ENCODE results near the gene TEPSIN. TPM values are rescaled to one million over a fixed set of nuclear protein-coding genes. Genes with fewer than 3 reads are reported as not detected.

TEPSIN gene, protein sequence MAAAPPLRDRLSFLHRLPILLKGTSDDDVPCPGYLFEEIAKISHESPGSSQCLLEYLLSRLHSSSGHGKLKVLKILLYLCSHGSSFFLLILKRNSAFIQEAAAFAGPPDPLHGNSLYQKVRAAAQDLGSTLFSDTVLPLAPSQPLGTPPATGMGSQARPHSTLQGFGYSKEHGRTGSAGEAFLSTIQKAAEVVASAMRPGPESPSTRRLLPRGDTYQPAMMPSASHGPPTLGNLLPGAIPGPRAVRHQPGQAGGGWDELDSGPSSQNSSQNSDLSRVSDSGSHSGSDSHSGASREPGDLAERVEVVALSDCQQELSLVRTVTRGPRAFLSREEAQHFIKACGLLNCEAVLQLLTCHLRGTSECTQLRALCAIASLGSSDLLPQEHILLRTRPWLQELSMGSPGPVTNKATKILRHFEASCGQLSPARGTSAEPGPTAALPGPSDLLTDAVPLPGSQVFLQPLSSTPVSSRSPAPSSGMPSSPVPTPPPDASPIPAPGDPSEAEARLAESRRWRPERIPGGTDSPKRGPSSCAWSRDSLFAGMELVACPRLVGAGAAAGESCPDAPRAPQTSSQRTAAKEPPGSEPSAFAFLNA
- total RNA-seq = 39.2 and 42.3 TPM in 2 replicates
- long read RNA-seq, partial matches to known transcripts = 0 of 1 reads
- long read RNA-seq, other reads (novel, unspliced or antisense) = 1 of 1 reads

GRCh38 chr17:81238815-81239713 is at the start of gene TEPSIN, which contains the start of gene NDUFAF8:
Gene TEPSIN, minus strand, starts transcription at chr17:81239055. Its CDS starts 22 bp downstream, at chr17:81239033.
Gene NDUFAF8, plus strand, starts transcription at chr17:81239318. Its CDS starts 46 bp downstream, at chr17:81239364.
- peak; percentile 99 for DNase-seq (ENCODE audit: extremely low spot score, unreplicated experiment)
- TF ChIP-seq, protein P1, sequence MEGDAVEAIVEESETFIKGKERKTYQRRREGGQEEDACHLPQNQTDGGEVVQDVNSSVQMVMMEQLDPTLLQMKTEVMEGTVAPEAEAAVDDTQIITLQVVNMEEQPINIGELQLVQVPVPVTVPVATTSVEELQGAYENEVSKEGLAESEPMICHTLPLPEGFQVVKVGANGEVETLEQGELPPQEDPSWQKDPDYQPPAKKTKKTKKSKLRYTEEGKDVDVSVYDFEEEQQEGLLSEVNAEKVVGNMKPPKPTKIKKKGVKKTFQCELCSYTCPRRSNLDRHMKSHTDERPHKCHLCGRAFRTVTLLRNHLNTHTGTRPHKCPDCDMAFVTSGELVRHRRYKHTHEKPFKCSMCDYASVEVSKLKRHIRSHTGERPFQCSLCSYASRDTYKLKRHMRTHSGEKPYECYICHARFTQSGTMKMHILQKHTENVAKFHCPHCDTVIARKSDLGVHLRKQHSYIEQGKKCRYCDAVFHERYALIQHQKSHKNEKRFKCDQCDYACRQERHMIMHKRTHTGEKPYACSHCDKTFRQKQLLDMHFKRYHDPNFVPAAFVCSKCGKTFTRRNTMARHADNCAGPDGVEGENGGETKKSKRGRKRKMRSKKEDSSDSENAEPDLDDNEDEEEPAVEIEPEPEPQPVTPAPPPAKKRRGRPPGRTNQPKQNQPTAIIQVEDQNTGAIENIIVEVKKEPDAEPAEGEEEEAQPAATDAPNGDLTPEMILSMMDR (IDR thresholded peaks at IDR 0.05) = no peak
- peak within 1 kb of the TSS; percentile 92 for H3K4me3 Mint-ChIP-seq (ENCODE audit: unreplicated experiment)
- no peaks in the 10 kb centered on the region for H3K9me3 Mint-ChIP-seq (ENCODE audit: unreplicated experiment)
- peaks cover 22% of the 10 kb centered on the region for H3K4me1 Mint-ChIP-seq (ENCODE audit: unreplicated experiment)
- H3K36me3 Mint-ChIP-seq (ENCODE audit: unreplicated experiment) = peaks cover 3% of the 10 kb centered on the region
- H3K27ac Mint-ChIP-seq (ENCODE audit: unreplicated experiment) = peak within 1 kb of the TSS; percentile 93
- no peaks in the 10 kb centered on the region for H3K27me3 Mint-ChIP-seq (ENCODE audit: unreplicated experiment)

GRCh38 chr17:81287741-81288430 is 49.0 kb upstream of the TEPSIN start:
- no peak for DNase-seq (ENCODE audit: extremely low spot score, unreplicated experiment)
- TF ChIP-seq, protein P1 (IDR thresholded peaks at IDR 0.05) = no peak
- no peaks in the 10 kb centered on the region for H3K9me3 Mint-ChIP-seq (ENCODE audit: unreplicated experiment)
- H3K36me3 Mint-ChIP-seq (ENCODE audit: unreplicated experiment) = peaks cover 6% of the 10 kb centered on the region
- H3K27me3 Mint-ChIP-seq (ENCODE audit: unreplicated experiment) = no peaks in the 10 kb centered on the region
- H3K27ac Mint-ChIP-seq (ENCODE audit: unreplicated experiment) = no peak overlapping the region
- peaks cover 20% of the 10 kb centered on the region for H3K4me1 Mint-ChIP-seq (ENCODE audit: unreplicated experiment)
- no peak overlapping the region for H3K4me3 Mint-ChIP-seq (ENCODE audit: unreplicated experiment)

- Mint-ChIP-seq H3K27me3 (ENCODE audit: unreplicated experiment) (no peaks in the 10 kb centered on the region), H3K4me3 (ENCODE audit: unreplicated experiment) (no peak overlapping the region), H3K27ac (ENCODE audit: unreplicated experiment) (no peak overlapping the region), H3K4me1 (ENCODE audit: unreplicated experiment) (peaks cover 19% of the 10 kb centered on the region), H3K9me3 (ENCODE audit: unreplicated experiment) (no peaks in the 10 kb centered on the region), H3K36me3 (ENCODE audit: unreplicated experiment) (peaks cover 6% of the 10 kb centered on the region)
- DNase-seq (ENCODE audit: extremely low spot score, unreplicated experiment) = no peak
- TF ChIP-seq, protein P1 (IDR thresholded peaks at IDR 0.05) = no peak
Measured at GRCh38 chr17:81287152-81287551, 48.3 kb upstream of the TEPSIN start.

- no peak overlapping the region for H3K27ac Mint-ChIP-seq (ENCODE audit: unreplicated experiment)
- peaks cover 6% of the 10 kb centered on the region for H3K36me3 Mint-ChIP-seq (ENCODE audit: unreplicated experiment)
- no peaks in the 10 kb centered on the region for H3K9me3 Mint-ChIP-seq (ENCODE audit: unreplicated experiment)
- no peak for DNase-seq (ENCODE audit: extremely low spot score, unreplicated experiment)
- H3K4me3 Mint-ChIP-seq (ENCODE audit: unreplicated experiment) = no peak overlapping the region
- TF ChIP-seq, protein P1 (IDR thresholded peaks at IDR 0.05) = no peak
- H3K27me3 Mint-ChIP-seq (ENCODE audit: unreplicated experiment) = no peaks in the 10 kb centered on the region
- peaks cover 18% of the 10 kb centered on the region for H3K4me1 Mint-ChIP-seq (ENCODE audit: unreplicated experiment)
Measured at GRCh38 chr17:81286491-81287145, 47.8 kb upstream of the TEPSIN start.

All from osteocyte (in vitro differentiated cells).